Nephron progenitor cell (in vitro differentiated cells): ENCODE results near the gene GTF3C4.

Source experiments
- DNase-seq: peaks from one replicate; pipeline ENCODE4 v3.0.0; 2021
- H3K27ac Mint-ChIP-seq: 2 replicates; pipeline ENCODE4 v1.8.0; 2021; ENCODE audit warnings: mild to moderate bottlenecking, moderate library complexity, mixed read lengths
- H3K27me3 Mint-ChIP-seq: 2 replicates; pipeline ENCODE4 v1.8.0; 2021; ENCODE audit warnings: mild to moderate bottlenecking, low read depth, mixed read lengths; ENCODE audit not compliant: poor library complexity
- H3K36me3 Mint-ChIP-seq: 2 replicates; pipeline ENCODE4 v1.8.0; 2021; ENCODE audit warnings: low read depth, mixed read lengths
- H3K4me1 Mint-ChIP-seq: 2 replicates; pipeline ENCODE4 v1.8.0; 2021; ENCODE audit warnings: mixed read lengths
- H3K4me3 Mint-ChIP-seq: 2 replicates; pipeline ENCODE4 v1.8.0; 2021; ENCODE audit warnings: mild to moderate bottlenecking, moderate library complexity, mixed read lengths
- H3K9me3 Mint-ChIP-seq: 2 replicates; pipeline ENCODE4 v1.8.0; 2021; ENCODE audit warnings: mild to moderate bottlenecking, moderate library complexity, mixed read lengths
- TF ChIP-seq, protein P1 (sequence below): fragments of 200-600 bp; sonication (generic); IDR thresholded peaks from 2 replicates; pipeline ENCODE4 v1.5.0; 2021; ENCODE audit warnings: antibody characterized with exemption

The GTF3C4 gene

GRCh38 chr9:132723809-132724208, 53.5 kb downstream of the GTF3C4 start:
- TF ChIP-seq, protein P1, sequence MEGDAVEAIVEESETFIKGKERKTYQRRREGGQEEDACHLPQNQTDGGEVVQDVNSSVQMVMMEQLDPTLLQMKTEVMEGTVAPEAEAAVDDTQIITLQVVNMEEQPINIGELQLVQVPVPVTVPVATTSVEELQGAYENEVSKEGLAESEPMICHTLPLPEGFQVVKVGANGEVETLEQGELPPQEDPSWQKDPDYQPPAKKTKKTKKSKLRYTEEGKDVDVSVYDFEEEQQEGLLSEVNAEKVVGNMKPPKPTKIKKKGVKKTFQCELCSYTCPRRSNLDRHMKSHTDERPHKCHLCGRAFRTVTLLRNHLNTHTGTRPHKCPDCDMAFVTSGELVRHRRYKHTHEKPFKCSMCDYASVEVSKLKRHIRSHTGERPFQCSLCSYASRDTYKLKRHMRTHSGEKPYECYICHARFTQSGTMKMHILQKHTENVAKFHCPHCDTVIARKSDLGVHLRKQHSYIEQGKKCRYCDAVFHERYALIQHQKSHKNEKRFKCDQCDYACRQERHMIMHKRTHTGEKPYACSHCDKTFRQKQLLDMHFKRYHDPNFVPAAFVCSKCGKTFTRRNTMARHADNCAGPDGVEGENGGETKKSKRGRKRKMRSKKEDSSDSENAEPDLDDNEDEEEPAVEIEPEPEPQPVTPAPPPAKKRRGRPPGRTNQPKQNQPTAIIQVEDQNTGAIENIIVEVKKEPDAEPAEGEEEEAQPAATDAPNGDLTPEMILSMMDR = no peak
- Mint-ChIP-seq H3K4me1 (peaks cover 23% of the 10 kb centered on the region), H3K4me3 (no peak overlapping the region), H3K27me3 (peaks cover 11% of the 10 kb centered on the region), H3K36me3 (no peaks in the 10 kb centered on the region), H3K27ac (no peak overlapping the region), H3K9me3 (no peaks in the 10 kb centered on the region)
- DNase-seq = no peak

- no peak for DNase-seq
- peaks cover 8% of the 10 kb centered on the region for H3K27me3 Mint-ChIP-seq
- H3K36me3 Mint-ChIP-seq = no peaks in the 10 kb centered on the region
- no peak overlapping the region for H3K4me3 Mint-ChIP-seq
- TF ChIP-seq, protein P1 = no peak
- H3K9me3 Mint-ChIP-seq = no peaks in the 10 kb centered on the region
- H3K4me1 Mint-ChIP-seq = peaks cover 17% of the 10 kb centered on the region
- H3K27ac Mint-ChIP-seq = no peak overlapping the region
Measured at GRCh38 chr9:132725306-132725705, 55.0 kb downstream of the GTF3C4 start.

DNA sequence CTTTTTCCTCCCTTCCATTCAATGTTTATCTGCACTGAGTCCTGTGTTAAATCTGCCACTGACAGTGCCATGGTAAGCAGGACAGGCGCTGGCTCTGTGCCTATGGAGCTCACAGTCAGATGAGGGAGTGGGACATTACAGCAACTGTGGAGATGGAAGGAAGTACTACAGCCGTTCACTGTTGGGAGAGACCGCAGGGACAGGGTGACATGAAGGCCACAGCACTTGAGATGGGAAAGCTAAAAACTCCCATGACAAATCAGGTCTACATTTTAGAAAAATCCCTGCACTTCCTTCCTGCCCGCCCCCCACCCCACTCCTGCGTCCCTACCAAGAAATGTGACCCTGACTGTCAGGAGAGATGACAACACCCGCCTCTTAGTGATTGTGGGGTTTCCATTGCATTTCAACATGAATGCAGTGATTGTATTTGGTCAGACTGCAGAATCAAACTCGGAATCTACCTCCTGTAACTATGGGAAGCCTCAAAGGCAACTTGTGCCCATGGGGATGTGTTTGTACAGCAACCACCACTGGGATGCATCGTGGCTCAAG, 56.4 kb downstream of the GTF3C4 start:
- no peak for DNase-seq
- H3K27me3 Mint-ChIP-seq = peaks cover 8% of the 10 kb centered on the region
- no peak overlapping the region for H3K4me3 Mint-ChIP-seq
- H3K4me1 Mint-ChIP-seq = peaks cover 17% of the 10 kb centered on the region
- TF ChIP-seq, protein P1 = no peak
- H3K36me3 Mint-ChIP-seq = no peaks in the 10 kb centered on the region
- H3K27ac Mint-ChIP-seq = no peak overlapping the region
- no peaks in the 10 kb centered on the region for H3K9me3 Mint-ChIP-seq

GRCh38 chr9:132728071-132728470, 57.8 kb downstream of the GTF3C4 start:
- peaks cover 24% of the 10 kb centered on the region for H3K4me1 Mint-ChIP-seq
- no peak overlapping the region for H3K4me3 Mint-ChIP-seq
- H3K27ac Mint-ChIP-seq = no peak overlapping the region
- TF ChIP-seq, protein P1 = no peak
- DNase-seq = no peak
- H3K9me3 Mint-ChIP-seq = no peaks in the 10 kb centered on the region
- H3K36me3 Mint-ChIP-seq = no peaks in the 10 kb centered on the region
- peaks cover 8% of the 10 kb centered on the region for H3K27me3 Mint-ChIP-seq

- no peak for DNase-seq
- Mint-ChIP-seq H3K36me3 (no peaks in the 10 kb centered on the region), H3K27ac (no peak overlapping the region), H3K9me3 (no peaks in the 10 kb centered on the region), H3K4me3 (no peak overlapping the region), H3K27me3 (peaks cover 8% of the 10 kb centered on the region), H3K4me1 (peaks cover 24% of the 10 kb centered on the region)
- TF ChIP-seq, protein P1 = no peak
Measured at GRCh38 chr9:132728497-132728896, 58.2 kb downstream of the GTF3C4 start.

DNA sequence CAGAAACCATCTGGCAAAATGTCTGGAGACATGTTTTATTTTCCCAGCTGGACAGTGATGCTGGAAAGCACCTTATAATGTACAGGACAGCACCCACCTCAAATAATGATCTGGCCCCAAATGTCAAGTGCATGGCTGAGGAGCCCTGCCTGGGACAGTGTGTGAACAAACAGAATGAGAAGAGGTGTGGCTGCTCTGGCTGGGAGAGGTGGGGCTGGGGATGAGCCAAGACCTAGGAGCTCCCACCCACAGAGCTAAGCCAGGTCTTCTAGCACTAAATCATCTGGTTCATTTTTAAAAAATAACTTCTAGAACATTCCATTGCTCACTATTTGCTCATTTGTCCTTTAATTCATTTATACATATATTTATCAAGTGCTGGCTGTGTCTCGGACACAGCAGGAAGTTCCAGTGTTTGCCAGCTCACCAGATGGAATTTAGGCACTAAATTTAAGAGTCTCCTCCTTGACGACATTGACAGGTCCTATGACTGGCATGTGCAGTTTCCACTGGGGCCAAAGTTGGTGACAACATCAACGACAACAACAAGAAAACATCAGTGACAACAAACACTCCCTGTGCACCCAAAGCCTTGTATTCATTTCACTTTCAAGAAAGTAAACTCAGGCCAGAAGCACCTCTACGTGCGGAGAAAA, 59.1 kb downstream of the GTF3C4 start:
- Mint-ChIP-seq H3K4me1 (peaks cover 21% of the 10 kb centered on the region), H3K9me3 (no peaks in the 10 kb centered on the region), H3K36me3 (no peaks in the 10 kb centered on the region), H3K27me3 (peaks cover 8% of the 10 kb centered on the region), H3K27ac (no peak overlapping the region), H3K4me3 (no peak overlapping the region)
- TF ChIP-seq, protein P1 = no peak
- DNase-seq = no peak
